Measurements from ENCODE around the gene LPP. TPM values are rescaled to one million over a fixed set of nuclear protein-coding genes. Genes with fewer than 3 reads are reported as not detected.
"Not testable (repeated sequence)": the region's sequence is repeated elsewhere in the genome, so short reads cannot be mapped to it uniquely, and the experiment has no call there.

LPP gene
- total and polyA plus RNA-seq, 2 donors (not counting 1 experiment from before 2014, with no cell fraction given), result 7.6 to 81.7 TPM

GRCh38 chr3:188634285-188634684 lies 480.3 kb downstream of the LPP start:
- no peaks in the 10 kb centered on the region for H3K4me1 Mint-ChIP-seq
- no peak overlapping the region for H3K27ac Mint-ChIP-seq
- H3K9me3 Mint-ChIP-seq (ENCODE audit: insufficient read depth), result peaks cover 3% of the 10 kb centered on the region
- no peak overlapping the region for H3K4me2 ChIP-seq (replicated peaks; ENCODE audit: low read depth, low read length, poor library complexity, severe bottlenecking)
- H3K36me3 ChIP-seq (replicated peaks in 1 of 2; ENCODE audit: control extremely low read depth in 1 of 2, control insufficient read depth in 1 of 2, extremely low read depth in 1 of 2, insufficient read depth in 2 of 2, low read length in 1 of 2), result no peaks in the 10 kb centered on the region
- H3K4me3 ChIP-seq (ENCODE audit: control extremely low read depth in 1 of 5, extremely low read depth in 1 of 5, insufficient read depth in 1 of 5, low read depth in 2 of 5, low read length in 4 of 5), result no peak overlapping the region
- DNase-seq (no peak), ATAC-seq (ENCODE audit: low read depth) (no peak)
- CTCF ChIA-PET, result no interaction called here
- H3K4me1 ChIP-seq (ENCODE audit: control insufficient read depth in 2 of 2, insufficient read depth in 2 of 2, low read length in 2 of 2), result no peaks in the 10 kb centered on the region
- WGBS (ENCODE audit: insufficient coverage), result 99% methylated on average over 8 of the region's 8 CpGs
- H3K9ac ChIP-seq (ENCODE audit: low read length), result no peak overlapping the region
- no peaks in the 10 kb centered on the region for H4K20me1 ChIP-seq (ENCODE audit: control insufficient read depth, insufficient read depth, low read length, poor library complexity, severe bottlenecking)
- H3K27me3 ChIP-seq (replicated peaks in 1 of 4; ENCODE audit: control extremely low read depth in 1 of 4, control insufficient read depth in 3 of 4, insufficient read depth in 4 of 4, low read length in 3 of 4), result no peaks in the 10 kb centered on the region
- intact Hi-C loops (cut with micrococcal nuclease), result no loop called here
- no peak overlapping the region for H3K27ac ChIP-seq (ENCODE audit: low read length in 2 of 2)
- no peak for TF ChIP-seq EZH2 (IDR thresholded peaks at IDR 0.05; ENCODE audit: borderline replicate concordance, insufficient read depth, low read depth, low read length, poor library complexity, severe bottlenecking)
- TF ChIP-seq, protein P1, sequence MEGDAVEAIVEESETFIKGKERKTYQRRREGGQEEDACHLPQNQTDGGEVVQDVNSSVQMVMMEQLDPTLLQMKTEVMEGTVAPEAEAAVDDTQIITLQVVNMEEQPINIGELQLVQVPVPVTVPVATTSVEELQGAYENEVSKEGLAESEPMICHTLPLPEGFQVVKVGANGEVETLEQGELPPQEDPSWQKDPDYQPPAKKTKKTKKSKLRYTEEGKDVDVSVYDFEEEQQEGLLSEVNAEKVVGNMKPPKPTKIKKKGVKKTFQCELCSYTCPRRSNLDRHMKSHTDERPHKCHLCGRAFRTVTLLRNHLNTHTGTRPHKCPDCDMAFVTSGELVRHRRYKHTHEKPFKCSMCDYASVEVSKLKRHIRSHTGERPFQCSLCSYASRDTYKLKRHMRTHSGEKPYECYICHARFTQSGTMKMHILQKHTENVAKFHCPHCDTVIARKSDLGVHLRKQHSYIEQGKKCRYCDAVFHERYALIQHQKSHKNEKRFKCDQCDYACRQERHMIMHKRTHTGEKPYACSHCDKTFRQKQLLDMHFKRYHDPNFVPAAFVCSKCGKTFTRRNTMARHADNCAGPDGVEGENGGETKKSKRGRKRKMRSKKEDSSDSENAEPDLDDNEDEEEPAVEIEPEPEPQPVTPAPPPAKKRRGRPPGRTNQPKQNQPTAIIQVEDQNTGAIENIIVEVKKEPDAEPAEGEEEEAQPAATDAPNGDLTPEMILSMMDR (IDR thresholded peaks at IDR 0.05), result no peak
- H3K9me3 ChIP-seq (ENCODE audit: control extremely low read depth in 1 of 3, control insufficient read depth in 2 of 3, insufficient read depth in 1 of 3, low read length in 2 of 3), result no peaks in the 10 kb centered on the region
- H3K4me3 Mint-ChIP-seq, result no peak overlapping the region
- no peaks in the 10 kb centered on the region for H3K27me3 Mint-ChIP-seq
- POLR2A ChIA-PET, result no interaction called here
- H2AFZ ChIP-seq (ENCODE audit: insufficient read depth, low read depth, low read length, poor library complexity, severe bottlenecking), result no peak overlapping the region
- H3K79me2 ChIP-seq (ENCODE audit: control insufficient read depth, insufficient read depth, low read length), result no peaks in the 10 kb centered on the region

DNA sequence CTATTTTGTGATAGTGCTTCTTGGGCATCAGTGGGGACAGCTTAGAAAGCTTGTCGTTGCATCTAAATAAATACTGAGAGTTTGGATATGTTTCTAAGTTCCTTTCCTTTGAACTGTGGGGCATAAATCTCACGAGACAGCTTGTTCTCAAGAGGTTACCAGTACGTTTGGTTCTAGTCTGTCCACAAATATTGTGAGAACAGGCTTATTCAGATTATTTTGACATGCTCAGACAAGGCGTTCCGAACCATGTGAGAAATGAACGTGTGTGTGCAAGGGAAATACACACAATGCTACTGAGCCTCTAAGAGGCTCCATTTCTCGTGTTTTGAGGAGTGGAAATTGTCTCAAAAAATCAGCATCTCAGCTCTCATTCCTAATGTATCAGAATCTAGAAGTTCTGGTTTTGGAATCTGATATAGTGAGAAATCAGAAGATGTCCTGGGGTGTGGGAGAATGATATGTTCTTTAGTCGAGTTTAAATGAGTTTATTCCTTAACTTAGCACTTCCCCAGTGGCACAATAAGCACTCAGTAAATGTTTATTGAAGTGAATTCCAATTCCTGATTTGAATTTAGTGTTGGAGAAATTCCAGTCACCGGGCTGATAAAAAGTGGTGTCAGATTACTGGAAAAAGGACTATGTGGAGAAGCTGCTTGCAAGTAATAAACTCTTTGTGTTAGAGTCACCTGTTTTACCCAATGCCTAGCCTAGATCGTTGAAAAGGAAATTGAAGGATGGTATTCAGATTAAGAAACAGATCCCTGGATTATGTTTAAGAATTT lies 481.5 kb downstream of the LPP start:
- Histone ChIP-seq H3K9me3 (ENCODE audit: control extremely low read depth in 1 of 3, control insufficient read depth in 2 of 3, insufficient read depth in 1 of 3, low read length in 2 of 3) (no peaks in the 10 kb centered on the region), H3K27me3 (replicated peaks in 1 of 4; ENCODE audit: control extremely low read depth in 1 of 4, control insufficient read depth in 3 of 4, insufficient read depth in 4 of 4, low read length in 3 of 4) (no peaks in the 10 kb centered on the region), H3K36me3 (replicated peaks in 1 of 2; ENCODE audit: control extremely low read depth in 1 of 2, control insufficient read depth in 1 of 2, extremely low read depth in 1 of 2, insufficient read depth in 2 of 2, low read length in 1 of 2) (no peaks in the 10 kb centered on the region), H3K4me2 (replicated peaks; ENCODE audit: low read depth, low read length, poor library complexity, severe bottlenecking) (no peak overlapping the region), H3K4me1 (ENCODE audit: control insufficient read depth in 2 of 2, insufficient read depth in 2 of 2, low read length in 2 of 2) (no peaks in the 10 kb centered on the region), H3K79me2 (ENCODE audit: control insufficient read depth, insufficient read depth, low read length) (no peaks in the 10 kb centered on the region), H4K20me1 (ENCODE audit: control insufficient read depth, insufficient read depth, low read length, poor library complexity, severe bottlenecking) (no peaks in the 10 kb centered on the region), H3K4me3 (ENCODE audit: control extremely low read depth in 1 of 5, extremely low read depth in 1 of 5, insufficient read depth in 1 of 5, low read depth in 2 of 5, low read length in 4 of 5) (no peak overlapping the region), H2AFZ (ENCODE audit: insufficient read depth, low read depth, low read length, poor library complexity, severe bottlenecking) (no peak overlapping the region), H3K9ac (ENCODE audit: low read length) (no peak overlapping the region), H3K27ac (ENCODE audit: low read length in 2 of 2) (no peak overlapping the region)
- ATAC-seq (ENCODE audit: low read depth) (no peak), DNase-seq (no peak)
- intact Hi-C loops (cut with micrococcal nuclease), result no loop called here
- no peak for TF ChIP-seq EZH2 (IDR thresholded peaks at IDR 0.05; ENCODE audit: borderline replicate concordance, insufficient read depth, low read depth, low read length, poor library complexity, severe bottlenecking)
- TF ChIP-seq, protein P1 (IDR thresholded peaks at IDR 0.05), result no peak
- ChIA-PET POLR2A (no interaction called here), CTCF (no interaction called here)
- H3K4me1 Mint-ChIP-seq, result no peaks in the 10 kb centered on the region
- no peak overlapping the region for H3K27ac Mint-ChIP-seq
- H3K9me3 Mint-ChIP-seq (ENCODE audit: insufficient read depth), result no peaks in the 10 kb centered on the region
- H3K27me3 Mint-ChIP-seq, result no peaks in the 10 kb centered on the region
- H3K4me3 Mint-ChIP-seq, result no peak overlapping the region
- WGBS (ENCODE audit: insufficient coverage), result 90% methylated on average over 4 of the region's 10 CpGs

DNA sequence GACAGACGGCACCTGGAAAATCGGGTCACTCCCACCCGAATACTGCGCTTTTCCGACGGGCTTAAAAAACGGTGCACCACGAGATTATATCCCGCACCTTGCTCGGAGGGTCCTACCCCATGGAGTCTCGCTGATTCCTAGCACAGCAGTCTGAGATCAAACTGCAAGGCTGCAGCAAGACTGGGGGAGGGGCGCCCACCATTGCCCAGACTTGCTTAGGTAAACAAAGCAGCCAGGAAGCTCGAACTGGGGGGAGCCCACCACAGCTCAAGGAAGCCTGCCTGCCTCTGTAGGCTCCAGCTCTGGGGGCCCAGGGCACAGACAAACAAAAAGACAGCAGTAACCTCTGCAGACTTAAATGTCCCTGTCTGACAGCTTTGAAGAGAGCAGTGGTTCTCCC lies 482.3 kb downstream of the LPP start:
- H3K9me3 Mint-ChIP-seq (ENCODE audit: insufficient read depth); CTCF ChIA-PET; H3K79me2 ChIP-seq (ENCODE audit: control insufficient read depth, insufficient read depth, low read length); ATAC-seq (ENCODE audit: low read depth); H3K4me3 ChIP-seq (ENCODE audit: control extremely low read depth in 1 of 5, extremely low read depth in 1 of 5, insufficient read depth in 1 of 5, low read depth in 2 of 5, low read length in 4 of 5); POLR2A ChIA-PET; H3K27me3 ChIP-seq (replicated peaks in 1 of 4; ENCODE audit: control extremely low read depth in 1 of 4, control insufficient read depth in 3 of 4, insufficient read depth in 4 of 4, low read length in 3 of 4); intact Hi-C loops (cut with micrococcal nuclease); H2AFZ ChIP-seq (ENCODE audit: insufficient read depth, low read depth, low read length, poor library complexity, severe bottlenecking); H4K20me1 ChIP-seq (ENCODE audit: control insufficient read depth, insufficient read depth, low read length, poor library complexity, severe bottlenecking); H3K4me1 ChIP-seq (ENCODE audit: control insufficient read depth in 2 of 2, insufficient read depth in 2 of 2, low read length in 2 of 2); H3K4me2 ChIP-seq (replicated peaks; ENCODE audit: low read depth, low read length, poor library complexity, severe bottlenecking); H3K27ac Mint-ChIP-seq; H3K9ac ChIP-seq (ENCODE audit: low read length); H3K36me3 ChIP-seq (replicated peaks in 1 of 2; ENCODE audit: control extremely low read depth in 1 of 2, control insufficient read depth in 1 of 2, extremely low read depth in 1 of 2, insufficient read depth in 2 of 2, low read length in 1 of 2); H3K9me3 ChIP-seq (ENCODE audit: control extremely low read depth in 1 of 3, control insufficient read depth in 2 of 3, insufficient read depth in 1 of 3, low read length in 2 of 3); H3K27ac ChIP-seq (ENCODE audit: low read length in 2 of 2); H3K4me1 Mint-ChIP-seq; H3K27me3 Mint-ChIP-seq; H3K4me3 Mint-ChIP-seq; DNase-seq: not testable (repeated sequence)
- WGBS (ENCODE audit: insufficient coverage), result 97% methylated on average over 12 of the region's 13 CpGs
